ENCODE measurements around the gene SEC63.

GRCh38 chr6:107853230-107853629, 104.8 kb downstream of the SEC63 start:
- TF ChIP-seq CTCF (conservative IDR thresholded peaks at IDR 0.05; ENCODE audit: low read length) (no peak), EZH2phosphoT487 (IDR thresholded peaks at IDR 0.05; ENCODE audit: borderline replicate concordance, low read depth, low read length) (no peak)
